Liver (tissue), 9 donors: Measurements from ENCODE around the gene ADGRD1. TPM values are rescaled to one million over a fixed set of nuclear protein-coding genes. Genes with fewer than 3 reads are reported as not detected.

Experiments used
- DNase-seq: peaks from one replicate; pipeline ENCODE4 v3.0.0-alpha.2; 2017; ENCODE audit warnings: low spot score
- H3K27ac ChIP-seq, 2 donors: one replicate each; pipeline ENCODE4 v1.7.0; 2013; ENCODE audit warnings: inconsistent platforms in 2 of 2, low read length in 2 of 2, control low read depth in 1 of 2, low read depth in 1 of 2, mild to moderate bottlenecking in 1 of 2
- H3K27me3 ChIP-seq, 4 donors: one replicate each; pipeline versions ENCODE4 v1.6.1 to v1.7.0; 2013; ENCODE audit warnings: low read length in 3 of 4, inconsistent platforms in 1 of 4, mild to moderate bottlenecking in 1 of 4, moderate library complexity in 1 of 4; ENCODE audit not compliant: control insufficient read depth in 4 of 4, insufficient read depth in 4 of 4
- H3K36me3 ChIP-seq, 4 donors: one replicate each; pipeline versions ENCODE4 v1.6.1 to v1.7.0; 2013; ENCODE audit warnings: low read length in 3 of 4, mild to moderate bottlenecking in 3 of 4, low read depth in 1 of 4, moderate library complexity in 1 of 4; ENCODE audit not compliant: control insufficient read depth in 4 of 4, insufficient read depth in 3 of 4
- H3K4me1 ChIP-seq, 4 donors: one replicate each; pipeline versions ENCODE4 v1.6.1 to v1.7.0; 2013; ENCODE audit warnings: low read length in 3 of 4, mild to moderate bottlenecking in 3 of 4, moderate library complexity in 1 of 4; ENCODE audit not compliant: control insufficient read depth in 4 of 4, insufficient read depth in 4 of 4
- H3K4me3 ChIP-seq, 3 donors: one replicate each; pipeline versions ENCODE4 v1.6.1 to v1.7.0; 2013; ENCODE audit warnings: low read length in 3 of 3, control low read depth in 1 of 3, low read depth in 1 of 3, mild to moderate bottlenecking in 1 of 3
- H3K9ac ChIP-seq, 2 donors: one replicate each; pipeline ENCODE4 v1.7.0; 2013; ENCODE audit warnings: low read length in 2 of 2, mild to moderate bottlenecking in 2 of 2, moderate library complexity in 2 of 2, control low read depth in 1 of 2, low read depth in 1 of 2
- H3K9me3 ChIP-seq, 4 donors: one replicate each; pipeline versions ENCODE4 v1.6.1 to v1.7.0; 2013; ENCODE audit warnings: low read length in 3 of 4; ENCODE audit not compliant: control insufficient read depth in 4 of 4
- ATF3 ChIP-seq: IDR thresholded peaks from 2 replicates; pipeline ENCODE4 v1.6.1; 2016; ENCODE audit warnings: antibody characterized with exemption
- CTCF ChIP-seq: fragments of 150-350 bp; IDR thresholded peaks from 2 replicates; pipeline ENCODE4 v1.5.1; 2017; ENCODE audit warnings: improper control_type of control experiment, low read depth, low read length; ENCODE audit not compliant: missing input control
- EGR1 ChIP-seq, 2 donors: IDR thresholded peaks; 2 replicates each; pipeline ENCODE4 v1.6.1; 2016 to 2018; ENCODE audit warnings: antibody characterized with exemption in 2 of 2, low read depth in 2 of 2
- FOXA1 ChIP-seq: IDR thresholded peaks from 2 replicates; pipeline ENCODE4 v1.6.1; 2016; ENCODE audit warnings: antibody characterized with exemption
- FOXA2 ChIP-seq: IDR thresholded peaks from 2 replicates; pipeline ENCODE4 v1.6.1; 2016; ENCODE audit warnings: antibody characterized with exemption
- GABPA ChIP-seq, 2 donors: IDR thresholded peaks in 1 of 2; conservative IDR thresholded peaks in 1 of 2; 2 replicates each; pipeline ENCODE4 v1.6.1; 2016; ENCODE audit warnings: antibody characterized with exemption in 2 of 2, mild to moderate bottlenecking in 1 of 2, moderate library complexity in 1 of 2
- HNF4A ChIP-seq, 2 donors: conservative IDR thresholded peaks; 2 replicates each; pipeline ENCODE4 v1.6.1; 2016; ENCODE audit warnings: antibody characterized with exemption in 2 of 2, mild to moderate bottlenecking in 2 of 2
- HNF4G ChIP-seq: IDR thresholded peaks from 2 replicates; pipeline ENCODE4 v1.6.1; 2016; ENCODE audit warnings: antibody characterized with exemption
- JUND ChIP-seq, 2 donors: IDR thresholded peaks; 2 replicates each; pipeline ENCODE4 v1.6.1; 2016; ENCODE audit warnings: antibody characterized with exemption in 2 of 2
- MAX ChIP-seq: IDR thresholded peaks from 2 replicates; pipeline ENCODE4 v1.6.1; 2016; ENCODE audit warnings: antibody characterized with exemption
- NR2F2 ChIP-seq: IDR thresholded peaks from 2 replicates; pipeline ENCODE4 v1.6.1; 2016; ENCODE audit warnings: antibody characterized with exemption
- RAD21 ChIP-seq, 2 donors: IDR thresholded peaks; 2 replicates each; pipeline ENCODE4 v1.6.1; 2016; ENCODE audit warnings: antibody characterized with exemption in 2 of 2, mild to moderate bottlenecking in 2 of 2
- REST ChIP-seq: IDR thresholded peaks from 2 replicates; pipeline ENCODE4 v1.6.1; 2016; ENCODE audit warnings: antibody characterized with exemption, mild to moderate bottlenecking
- RXRA ChIP-seq, 2 donors: IDR thresholded peaks; 2 replicates each; pipeline ENCODE4 v1.6.1; 2017 to 2018; ENCODE audit warnings: antibody characterized with exemption in 2 of 2, mild to moderate bottlenecking in 1 of 2
- SP1 ChIP-seq: IDR thresholded peaks from 2 replicates; pipeline ENCODE4 v1.6.1; 2018; ENCODE audit warnings: antibody characterized with exemption, mild to moderate bottlenecking
- TAF1 ChIP-seq: conservative IDR thresholded peaks from 2 replicates; pipeline ENCODE4 v1.6.1; 2016; ENCODE audit warnings: antibody characterized with exemption, mild to moderate bottlenecking
- YY1 ChIP-seq: IDR thresholded peaks from 2 replicates; pipeline ENCODE4 v1.6.1; 2016; ENCODE audit warnings: antibody characterized with exemption, mild to moderate bottlenecking
- ZBTB33 ChIP-seq: IDR thresholded peaks from 2 replicates; pipeline ENCODE4 v1.6.1; 2016; ENCODE audit warnings: antibody characterized with exemption
- WGBS: extraction: QIAGEN DNeasy Blood & Tissue Kit; methylation state at CpG from one replicate; pipeline ENCODE4 v1.1.7; 2013; 5-methylcytosine and 5-hydroxymethylcytosine counted together
- polyA plus RNA-seq, 2 donors: library from polyadenylated mRNA; stranded (reverse) in 1 of 2; unstranded in 1 of 2; fragments of 200-250 nt in 1 of 2; fragments of >200 nt in 1 of 2; fragmentation: Nextera tagmentation in 1 of 2; extraction: Ambion mirVana in 1 of 2; gene quantifications; one replicate each; pipeline versions ENCODE4 v1.2.1 to v1.2.3, GENCODE V29; 2013 to 2015
- total RNA-seq, 2 donors: library from RNA; depleted of rRNA; stranded (reverse); fragments of >200 nt; gene quantifications; one replicate each; pipeline ENCODE4 v1.2.3, GENCODE V29; 2014
- donor health status: healthy.
- donor health status: healthy.
- donor health status: healthy.
- donor health status: healthy.
- donor health status: healthy.

Gene ADGRD1
- total and polyA plus RNA-seq, 4 donors, result 2.7 to 7.1 (median 4.6) TPM

- H3K4me3 ChIP-seq, result no peak overlapping the region
- WGBS, result 94% methylated on average over 8 of the region's 8 CpGs
- no peak for DNase-seq
Observed at GRCh38 chr12:131119936-131120335, 166.2 kb downstream of the ADGRD1 start.

More at GRCh38 chr12:131119936-131120335, 166.2 kb downstream of the ADGRD1 start:
- H3K27me3 ChIP-seq, result no peaks in the 10 kb centered on the region
- no peaks in the 10 kb centered on the region for H3K4me1 ChIP-seq
- no peak for TF ChIP-seq RXRA (IDR thresholded peaks at IDR 0.05)
- no peak for TF ChIP-seq CTCF
- TF ChIP-seq NR2F2, result no peak
- no peak for TF ChIP-seq EGR1 (IDR thresholded peaks at IDR 0.05; ENCODE audit: low read depth in 2 of 2)
- TF ChIP-seq FOXA1, result no peak
- TF ChIP-seq RAD21 (IDR thresholded peaks at IDR 0.05), result no peak
- no peak for TF ChIP-seq TAF1
- TF ChIP-seq GABPA (IDR thresholded peaks at IDR 0.05 in 1 of 2, conservative IDR thresholded peaks at IDR 0.05 in 1 of 2), result no peak
- no peak for TF ChIP-seq YY1
- no peak for TF ChIP-seq ATF3
- no peak for TF ChIP-seq REST
- no peak for TF ChIP-seq HNF4G
- TF ChIP-seq FOXA2, result no peak
- no peak for TF ChIP-seq MAX
- no peak for TF ChIP-seq SP1
- no peak for TF ChIP-seq JUND (IDR thresholded peaks at IDR 0.05)
- no peak for TF ChIP-seq ZBTB33
- no peak for TF ChIP-seq HNF4A (conservative IDR thresholded peaks at IDR 0.05)
- no peak overlapping the region for H3K27ac ChIP-seq
- no peak overlapping the region for H3K9ac ChIP-seq
- no peaks in the 10 kb centered on the region for H3K9me3 ChIP-seq
- H3K36me3 ChIP-seq, result no peaks in the 10 kb centered on the region
